AG04449 (cell line): Measurements from ENCODE around the gene DHX16.

Experiments
- CTCF ChIA-PET: fragments of 350-600 bp; formaldehyde crosslinking; extraction: SDS; loops from one replicate; lab custom pipeline; 2021; ENCODE audit warnings: antibody characterized with exemption; lab: Yijun Ruan, JAX
- POLR2A ChIA-PET: fragments of 400-600, 350-600 bp; formaldehyde crosslinking; extraction: SDS; loops from one replicate; lab custom pipeline; 2020; ENCODE audit warnings: antibody characterized with exemption, inconsistent platforms; lab: Yijun Ruan, JAX
- DNase-seq: peaks from one replicate; pipeline ENCODE4 v3.0.0-alpha.2; 2010; ENCODE audit warnings: low read depth, low spot score
- H3K4me3 ChIP-seq: 2 replicates; pipeline ENCODE4 v1.5.1; 2011; ENCODE audit warnings: low read depth, mild to moderate bottlenecking, control low read depth, low read length
- CTCF ChIP-seq: IDR thresholded peaks from one replicate; pipeline ENCODE4 v1.5.1; 2011; ENCODE audit warnings: mild to moderate bottlenecking, moderate library complexity, low read length, control low read depth, inconsistent platforms; ENCODE audit not compliant: insufficient read depth; ENCODE audit errors: missing control alignments

DHX16 gene

GRCh38 chr6:30644769-30645168, 28.0 kb downstream of the DHX16 start:
- TF ChIP-seq CTCF = no peak
- CTCF ChIA-PET = interaction anchor here (1.0 to 2.0 kb wide), 3 partner anchors 20 to 78 kb away, joined by 3 to 6 read pairs (median 3); no protein-coding TSS in a partner anchor
- no peak overlapping the region for H3K4me3 ChIP-seq
- no peak for DNase-seq
- POLR2A ChIA-PET = no interaction called here

GRCh38 chr6:30643656-30644055, 29.1 kb downstream of the DHX16 start:
- ChIA-PET POLR2A (no interaction called here), CTCF (interaction anchor here (1.3 to 2.0 kb wide), 2 partner anchors 28 to 79 kb away, joined by 3 to 6 read pairs; no protein-coding TSS in a partner anchor)
- no peak for DNase-seq
- no peak for TF ChIP-seq CTCF
- no peak overlapping the region for H3K4me3 ChIP-seq

GRCh38 chr6:30641048-30641447, 31.8 kb downstream of the DHX16 start:
- no peak for TF ChIP-seq CTCF
- ChIA-PET POLR2A (no interaction called here), CTCF (interaction anchor here (1.2 to 1.3 kb wide), 2 partner anchors 15 to 31 kb away, joined by 3 to 5 read pairs; partner anchors contain the start of genes ATAT1 and DHX16)
- no peak for DNase-seq
- H3K4me3 ChIP-seq = no peak overlapping the region

GRCh38 chr6:30640481-30640880, 32.3 kb downstream of the DHX16 start:
- DNase-seq = no peak
- H3K4me3 ChIP-seq = no peak overlapping the region
- ChIA-PET CTCF (interaction anchor here (1.2 kb wide), 1 partner anchor 32 kb away, joined by 3 read pairs; the partner anchor contains the start of gene DHX16), POLR2A (no interaction called here)
- TF ChIP-seq CTCF = no peak

GRCh38 chr6:30635834-30636233, 37.0 kb downstream of the DHX16 start:
- POLR2A ChIA-PET = no interaction called here
- H3K4me3 ChIP-seq = no peak overlapping the region
- CTCF ChIA-PET = interaction anchor here (1.8 to 2.6 kb wide), 2 partner anchors 11 to 17 kb away, joined by 5 to 6 read pairs; partner anchors contain the start of gene C6orf136
- no peak for TF ChIP-seq CTCF
- DNase-seq = no peak

- CTCF ChIA-PET = interaction anchor here (1.0 to 2.1 kb wide), 5 partner anchors 9 to 96 kb away, joined by 3 to 8 read pairs (median 4); partner anchors contain the start of genes DHX16, MRPS18B and PPP1R10
- peak; percentile 35 for TF ChIP-seq CTCF
- POLR2A ChIA-PET = interaction anchor here (0.7 to 1.2 kb wide), 4 partner anchors 9 to 95 kb away, joined by 3 to 4 read pairs (median 3); no protein-coding TSS in a partner anchor
- no peak for DNase-seq
- H3K4me3 ChIP-seq = peak within 1 kb of the TSS; percentile 82
These were observed 46.1 kb downstream of the DHX16 start, which contains the start of gene ATAT1 for GRCh38 chr6:30626484-30627366. TSS of gene ATAT1 (plus strand) at chr6:30626874.
